H1 (cell line): Measurements from ENCODE around the gene LRRC49. TPM values are rescaled to one million over a fixed set of nuclear protein-coding genes. Genes with fewer than 3 reads are reported as not detected.

Source experiments
- polyA plus RNA-seq, 7 experiments: library from polyadenylated mRNA; depleted of rRNA in 3 of 7; stranded (reverse) in 5 of 7; unstranded in 2 of 7; fragments of >200 nt in 5 of 7; fragments of 200-250 nt in 2 of 7; gene quantifications; 1 replicate in 5 of 7; 2 replicates in 1 of 7; 4 replicates in 1 of 7; pipeline versions ENCODE4 v1.2.1 to v1.2.3, GENCODE V29; 2011 to 2013; ENCODE audit warnings: missing spikeins in 2 of 7, mixed read lengths in 2 of 7
- total RNA-seq: library from RNA; stranded (reverse); fragmentation: NEBNext Ultra II Directional; extraction: Animal tissue kit (Norgen Biotek cat#: 25700); gene quantifications from 2 replicates; pipeline ENCODE4 v1.2.1, GENCODE V29; 2021

The LRRC49 gene
- total and polyA plus RNA-seq, 2 of the 8 experiments (the other 6 are each of a cell fraction or from before 2014, with no cell fraction given) = 5.0 to 10.4 TPM

Other genes with a start within 250 kb of the LRRC49 start
- 34.4 and 38.9 TPM in 2 replicates for gene UACA, start 129.3 kb upstream of the LRRC49 start, total RNA-seq
- gene UACA, start 129.3 kb upstream of the LRRC49 start, polyA plus RNA-seq (2011; rRNA removed) = 21.1 and 28.6 TPM in 2 replicates
- 20.2 and 21.0 TPM in 2 replicates for gene LARP6, start 38.7 kb upstream of the LRRC49 start, total RNA-seq
- 23.9 and 24.7 TPM in 2 replicates for gene LARP6, start 38.7 kb upstream of the LRRC49 start, polyA plus RNA-seq (2011; rRNA removed)
- 3.4 and 4.5 TPM in 2 replicates for gene THAP10, start 393 bp upstream of the LRRC49 start, total RNA-seq
- 2.8 and 3.2 TPM in 2 replicates for gene THAP10, start 393 bp upstream of the LRRC49 start, polyA plus RNA-seq (2011; rRNA removed)
- gene THSD4, start 222.6 kb downstream of the LRRC49 start, total RNA-seq = 6.2 and 6.4 TPM in 2 replicates
- gene THSD4, start 222.6 kb downstream of the LRRC49 start, polyA plus RNA-seq (2011; rRNA removed) = 2.5 and 3.2 TPM in 2 replicates